Memory B cell (primary cell): ENCODE results near the gene CBLIF.
"Not testable (repeated sequence)": the region's sequence is repeated elsewhere in the genome, so short reads cannot be mapped to it uniquely, and the experiment has no call there.

Source experiments
- ATAC-seq: fragments of 150-1000 bp; cut with Tn5 transposase; 2 replicates; pipeline ENCODE4 v1.10.0; 2021; ENCODE audit warnings: low read depth, mild to moderate bottlenecking, moderate library complexity
- DNase-seq, 2 donors: peaks; one replicate each; pipeline ENCODE4 v3.0.0; 2022; ENCODE audit warnings: low spot score in 2 of 2
- H3K27ac Mint-ChIP-seq: one replicate; pipeline ENCODE4 v1.8.0; 2022; ENCODE audit warnings: mild to moderate bottlenecking, moderate library complexity, mixed read lengths
- H3K27me3 Mint-ChIP-seq: one replicate; pipeline ENCODE4 v1.8.0; 2022; ENCODE audit warnings: mixed read lengths
- H3K36me3 Mint-ChIP-seq: one replicate; pipeline ENCODE4 v1.8.0; 2022; ENCODE audit warnings: mild to moderate bottlenecking, mixed read lengths
- H3K4me1 Mint-ChIP-seq: one replicate; pipeline ENCODE4 v1.8.0; 2022; ENCODE audit warnings: mixed read lengths
- H3K4me3 Mint-ChIP-seq: one replicate; pipeline ENCODE4 v1.8.0; 2022; ENCODE audit warnings: mild to moderate bottlenecking, moderate library complexity, mixed read lengths
- H3K9me3 Mint-ChIP-seq: one replicate; pipeline ENCODE4 v1.8.0; 2022; ENCODE audit warnings: mixed read lengths

CBLIF gene

GRCh38 chr11:59845399-59845798 is at the start of gene CBLIF:
Gene CBLIF, minus strand, starts transcription at chr11:59845499. Its CDS starts 46 bp downstream, at chr11:59845453.
- no peaks in the 10 kb centered on the region for H3K36me3 Mint-ChIP-seq
- no peak within 1 kb of the TSS for H3K4me3 Mint-ChIP-seq
- H3K27me3 Mint-ChIP-seq, result peaks cover 6% of the 10 kb centered on the region
- DNase-seq (no peak), ATAC-seq (no peak)
- H3K9me3 Mint-ChIP-seq, result no peaks in the 10 kb centered on the region
- H3K4me1 Mint-ChIP-seq, result no peaks in the 10 kb centered on the region
- no peak within 1 kb of the TSS for H3K27ac Mint-ChIP-seq

GRCh38 chr11:59894616-59895015 is 49.3 kb upstream of the CBLIF start:
- no peak for ATAC-seq
- Mint-ChIP-seq H3K9me3 (peaks cover 10% of the 10 kb centered on the region), H3K27me3 (peaks cover 7% of the 10 kb centered on the region), H3K36me3 (no peaks in the 10 kb centered on the region), H3K4me1 (no peaks in the 10 kb centered on the region), H3K4me3 (no peak overlapping the region), H3K27ac (no peak overlapping the region)
- DNase-seq, result no peak

GRCh38 chr11:59891781-59892181 is 46.5 kb upstream of the CBLIF start:
- H3K4me1 Mint-ChIP-seq, result no peaks in the 10 kb centered on the region
- peaks cover 2% of the 10 kb centered on the region for H3K36me3 Mint-ChIP-seq
- H3K9me3 Mint-ChIP-seq, result peaks cover 25% of the 10 kb centered on the region
- no peak overlapping the region for H3K27ac Mint-ChIP-seq
- H3K4me3 Mint-ChIP-seq, result no peak overlapping the region
- no peak for DNase-seq
- peaks cover 7% of the 10 kb centered on the region for H3K27me3 Mint-ChIP-seq
- ATAC-seq, result no peak

DNA sequence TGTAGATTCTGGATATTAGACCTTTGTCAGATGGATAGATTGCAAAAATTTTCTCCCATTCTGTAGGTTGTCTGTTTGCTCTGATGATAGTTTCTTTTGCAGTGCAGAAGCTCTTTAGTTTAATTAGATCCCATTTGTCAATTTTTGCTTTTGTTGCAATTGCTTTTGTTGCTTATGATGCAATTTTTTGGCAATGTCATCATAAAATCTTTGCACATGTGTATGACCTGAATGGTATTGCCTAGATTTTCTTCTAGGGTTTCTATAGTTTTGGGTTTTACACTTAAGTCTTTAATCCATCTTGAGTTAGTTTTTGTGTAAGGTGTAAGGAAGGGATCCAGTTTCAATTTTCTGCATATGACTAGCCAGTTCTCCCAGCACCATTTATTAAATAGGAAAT is 41.9 kb upstream of the CBLIF start:
- not testable (repeated sequence) for H3K4me3 Mint-ChIP-seq, ATAC-seq, H3K36me3 Mint-ChIP-seq, H3K27me3 Mint-ChIP-seq, H3K4me1 Mint-ChIP-seq, DNase-seq, H3K27ac Mint-ChIP-seq
- H3K9me3 Mint-ChIP-seq, result peaks cover 28% of the 10 kb centered on the region

- Mint-ChIP-seq H3K4me1 (no peaks in the 10 kb centered on the region), H3K27me3 (peaks cover 11% of the 10 kb centered on the region), H3K9me3 (peaks cover 8% of the 10 kb centered on the region), H3K36me3 (peaks cover 2% of the 10 kb centered on the region), H3K4me3 (no peak overlapping the region), H3K27ac (no peak overlapping the region)
- no peak for ATAC-seq
- DNase-seq, result no peak
Measured at GRCh38 chr11:59883597-59883996, 38.3 kb upstream of the CBLIF start.

DNA sequence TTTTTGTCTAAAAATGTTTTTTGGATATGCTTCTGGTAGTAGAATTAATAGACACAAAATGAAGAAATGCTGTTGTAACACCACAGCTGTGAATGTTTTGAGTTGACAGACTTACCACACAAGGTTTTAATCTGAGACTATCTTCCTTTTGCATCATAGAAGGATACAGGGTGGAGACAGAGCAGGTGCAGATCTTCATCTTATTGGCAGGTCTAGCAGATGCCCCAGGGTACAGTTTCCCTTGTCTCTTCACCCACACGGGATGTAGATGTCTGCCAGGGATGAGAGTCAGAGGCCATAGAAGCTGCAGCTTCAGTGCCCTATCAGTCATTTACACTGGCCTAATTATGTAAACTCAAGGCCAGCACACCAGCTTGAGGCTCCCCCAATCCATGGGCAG is 34.3 kb upstream of the CBLIF start:
- Mint-ChIP-seq H3K4me1 (no peaks in the 10 kb centered on the region), H3K27ac (no peak overlapping the region), H3K9me3 (no peaks in the 10 kb centered on the region), H3K4me3 (no peak overlapping the region), H3K36me3 (no peaks in the 10 kb centered on the region), H3K27me3 (peaks cover 15% of the 10 kb centered on the region)
- no peak for ATAC-seq
- no peak for DNase-seq

GRCh38 chr11:59878575-59878974 is 33.3 kb upstream of the CBLIF start, which contains the start of gene OOSP3:
Gene OOSP3, plus strand, starts transcription at chr11:59878782. Its CDS starts 27 bp downstream, at chr11:59878809.
- H3K4me3 Mint-ChIP-seq, result no peak within 1 kb of the TSS
- H3K27ac Mint-ChIP-seq, result no peak within 1 kb of the TSS
- peaks cover 15% of the 10 kb centered on the region for H3K27me3 Mint-ChIP-seq
- no peak for ATAC-seq
- H3K36me3 Mint-ChIP-seq, result no peaks in the 10 kb centered on the region
- no peaks in the 10 kb centered on the region for H3K4me1 Mint-ChIP-seq
- no peak for DNase-seq
- no peaks in the 10 kb centered on the region for H3K9me3 Mint-ChIP-seq

- no peaks in the 10 kb centered on the region for H3K9me3 Mint-ChIP-seq
- peaks cover 15% of the 10 kb centered on the region for H3K27me3 Mint-ChIP-seq
- ATAC-seq (no peak), DNase-seq (no peak)
- H3K4me1 Mint-ChIP-seq, result no peaks in the 10 kb centered on the region
- H3K36me3 Mint-ChIP-seq, result no peaks in the 10 kb centered on the region
- H3K4me3 Mint-ChIP-seq, result no peak overlapping the region
- H3K27ac Mint-ChIP-seq, result no peak overlapping the region
Measured at GRCh38 chr11:59877784-59878183, 32.5 kb upstream of the CBLIF start.

GRCh38 chr11:59877325-59877724 is 32.0 kb upstream of the CBLIF start:
- no peaks in the 10 kb centered on the region for H3K36me3 Mint-ChIP-seq
- peaks cover 14% of the 10 kb centered on the region for H3K27me3 Mint-ChIP-seq
- DNase-seq (no peak), ATAC-seq (no peak)
- H3K27ac Mint-ChIP-seq, result no peak overlapping the region
- H3K4me1 Mint-ChIP-seq, result no peaks in the 10 kb centered on the region
- H3K4me3 Mint-ChIP-seq, result no peak overlapping the region
- no peaks in the 10 kb centered on the region for H3K9me3 Mint-ChIP-seq

DNA sequence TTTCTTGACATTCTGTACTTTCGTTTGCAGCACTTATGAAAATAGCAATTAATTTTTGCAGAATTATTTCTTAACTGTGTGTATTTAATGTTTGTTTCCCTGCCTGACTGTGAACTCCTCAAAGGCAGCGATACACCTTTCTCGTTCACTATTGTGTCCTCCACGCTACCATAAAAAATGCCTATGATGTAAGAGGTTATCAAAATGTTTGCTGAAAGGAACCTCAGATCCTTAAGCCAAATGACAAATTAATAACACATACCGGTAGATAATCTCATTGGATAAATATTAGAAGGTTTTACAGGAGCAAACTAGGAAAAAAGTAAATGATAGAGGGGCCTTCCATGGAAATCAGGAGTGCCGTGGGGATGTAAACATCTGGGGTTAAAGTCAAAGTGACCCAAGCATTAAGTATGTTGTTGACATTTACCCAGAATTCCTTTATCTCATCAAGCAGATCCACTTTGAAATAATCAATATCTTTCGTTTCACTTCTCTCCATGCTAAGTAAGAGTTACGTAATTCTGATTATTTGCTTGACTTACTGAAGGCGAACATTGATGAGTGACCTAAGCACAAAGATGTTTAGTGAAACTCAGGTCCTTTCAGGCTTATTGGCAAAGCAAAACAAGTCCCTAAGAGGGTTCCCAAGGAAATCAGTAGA is 30.7 kb upstream of the CBLIF start:
- DNase-seq, result no peak
- no peak for ATAC-seq
- Mint-ChIP-seq H3K9me3 (peaks cover 4% of the 10 kb centered on the region), H3K4me1 (no peaks in the 10 kb centered on the region), H3K27me3 (peaks cover 12% of the 10 kb centered on the region), H3K36me3 (peaks cover 3% of the 10 kb centered on the region), H3K4me3 (no peak overlapping the region), H3K27ac (no peak overlapping the region)

- H3K27me3 Mint-ChIP-seq, result peaks cover 4% of the 10 kb centered on the region
- no peak overlapping the region for H3K4me3 Mint-ChIP-seq
- no peak for DNase-seq
- ATAC-seq, result no peak
- no peaks in the 10 kb centered on the region for H3K4me1 Mint-ChIP-seq
- no peak overlapping the region for H3K27ac Mint-ChIP-seq
- peaks cover 12% of the 10 kb centered on the region for H3K9me3 Mint-ChIP-seq
- H3K36me3 Mint-ChIP-seq, result peaks cover 3% of the 10 kb centered on the region
Measured at GRCh38 chr11:59872076-59872475, 26.8 kb upstream of the CBLIF start.

DNA sequence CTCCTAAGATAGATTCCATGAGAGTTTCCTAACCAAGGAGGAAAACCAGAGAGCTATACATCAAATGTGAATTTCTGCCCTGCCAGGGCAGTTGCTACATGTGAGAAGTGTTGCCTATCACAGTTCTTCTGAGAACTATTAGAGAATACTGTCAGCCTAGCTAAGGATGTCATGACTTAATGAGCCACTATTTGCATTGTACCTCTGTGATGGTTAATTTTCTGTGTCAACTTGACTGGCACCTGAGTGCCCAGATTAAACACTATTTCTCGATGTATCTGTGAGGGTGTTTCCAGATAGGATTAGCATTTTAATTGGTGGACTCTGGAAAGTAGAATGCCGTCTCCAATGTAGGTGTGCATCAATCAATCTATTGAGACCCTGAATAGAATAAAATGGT is 22.6 kb upstream of the CBLIF start:
- H3K4me1 Mint-ChIP-seq, result no peaks in the 10 kb centered on the region
- H3K4me3 Mint-ChIP-seq, result no peak overlapping the region
- H3K9me3 Mint-ChIP-seq, result peaks cover 14% of the 10 kb centered on the region
- no peak for ATAC-seq
- H3K27ac Mint-ChIP-seq, result no peak overlapping the region
- peaks cover 3% of the 10 kb centered on the region for H3K36me3 Mint-ChIP-seq
- no peak for DNase-seq
- H3K27me3 Mint-ChIP-seq, result peaks cover 5% of the 10 kb centered on the region

DNA sequence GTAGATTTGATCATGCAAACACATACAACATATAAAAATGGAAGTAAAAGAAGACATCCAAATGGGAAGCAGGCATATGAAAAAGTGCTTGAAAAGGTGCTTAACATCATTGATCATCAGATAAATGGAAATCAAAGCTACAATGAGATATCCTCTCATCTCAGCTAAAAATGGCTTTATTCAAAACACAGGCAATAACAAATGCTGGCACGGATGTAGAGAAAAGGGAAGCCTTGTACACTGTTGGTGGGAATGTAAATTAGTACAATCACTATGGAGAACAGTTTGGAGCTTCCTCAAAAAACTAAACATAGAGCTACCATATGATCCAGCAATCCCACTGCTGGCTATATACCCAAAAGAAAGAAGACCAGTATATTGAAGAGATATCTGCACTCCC is 21.5 kb upstream of the CBLIF start:
- Mint-ChIP-seq H3K27ac (no peak overlapping the region), H3K4me1 (no peaks in the 10 kb centered on the region), H3K4me3 (no peak overlapping the region), H3K9me3 (peaks cover 14% of the 10 kb centered on the region), H3K27me3 (peaks cover 8% of the 10 kb centered on the region), H3K36me3 (peaks cover 3% of the 10 kb centered on the region)
- DNase-seq (no peak), ATAC-seq (no peak)

DNA sequence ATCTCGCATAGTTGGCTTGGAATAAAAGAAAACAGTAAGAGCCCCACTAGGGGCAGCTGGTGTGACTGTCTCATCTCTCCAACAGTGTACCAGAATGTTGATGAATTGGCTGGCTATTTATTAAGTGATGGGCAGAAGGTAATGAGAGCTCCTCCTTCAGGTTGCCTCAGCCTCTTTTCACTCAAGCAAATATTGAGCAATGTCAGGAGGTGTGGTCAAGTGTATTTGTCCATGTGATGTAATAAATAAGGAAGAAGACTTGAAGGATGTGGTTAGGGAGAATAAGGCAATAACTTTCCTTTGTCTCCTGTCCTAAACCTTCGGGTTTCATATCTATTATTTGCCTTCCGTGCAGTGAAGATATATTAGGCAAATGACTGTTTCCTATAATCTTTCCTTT is 21.1 kb upstream of the CBLIF start, which contains the start of gene TCN1:
TSS of gene TCN1 (minus strand) at position 91 of the 400 bp plus-strand sequence. CDS start at position 74, 17 bp downstream.
- ATAC-seq (no peak), DNase-seq (no peak)
- Mint-ChIP-seq H3K4me3 (no peak within 1 kb of the TSS), H3K27me3 (peaks cover 8% of the 10 kb centered on the region), H3K4me1 (no peaks in the 10 kb centered on the region), H3K36me3 (peaks cover under 1% of the 10 kb centered on the region), H3K27ac (no peak within 1 kb of the TSS), H3K9me3 (peaks cover 11% of the 10 kb centered on the region)

- peaks cover 7% of the 10 kb centered on the region for H3K9me3 Mint-ChIP-seq
- ATAC-seq, result no peak
- no peaks in the 10 kb centered on the region for H3K36me3 Mint-ChIP-seq
- no peak overlapping the region for H3K27ac Mint-ChIP-seq
- no peak overlapping the region for H3K4me3 Mint-ChIP-seq
- no peak for DNase-seq
- H3K4me1 Mint-ChIP-seq, result no peaks in the 10 kb centered on the region
- peaks cover 8% of the 10 kb centered on the region for H3K27me3 Mint-ChIP-seq
Measured at GRCh38 chr11:59865031-59865430, 19.7 kb upstream of the CBLIF start.
